BJ (cell line): ENCODE results near the gene OXCT2. TPM values are rescaled to one million over a fixed set of nuclear protein-coding genes. Genes with fewer than 3 reads are reported as not detected.

Experiments used
- CTCF ChIA-PET: fragments of 350-600 bp; formaldehyde crosslinking; extraction: SDS; loops from one replicate; lab custom pipeline; 2021; ENCODE audit warnings: antibody characterized with exemption, inconsistent platforms; lab: Yijun Ruan, JAX
- POLR2A ChIA-PET: fragments of 300-600 bp; sonication (Branson Sonifier 250); formaldehyde crosslinking; extraction: SDS; loops from one replicate; lab custom pipeline; 2021; ENCODE audit warnings: antibody characterized with exemption; lab: Charles Lee
- DNase-seq: peaks from one replicate; pipeline ENCODE4 v3.0.0-alpha.2; 2011; ENCODE audit warnings: low read depth
- H3K27me3 ChIP-seq: 2 replicates; pipeline ENCODE4 v1.6.0; 2011; ENCODE audit warnings: low read length; ENCODE audit not compliant: control insufficient read depth, insufficient read depth
- H3K36me3 ChIP-seq: 2 replicates; pipeline ENCODE4 v1.5.1; 2011; ENCODE audit warnings: low read length; ENCODE audit not compliant: control insufficient read depth, insufficient read depth
- H3K4me3 ChIP-seq: 2 replicates; pipeline ENCODE4 v1.5.1; 2011; ENCODE audit warnings: low read depth, mild to moderate bottlenecking, control low read depth, low read length
- polyA plus RNA-seq: library from polyadenylated mRNA; depleted of rRNA; stranded (reverse); fragments of >200 nt; gene quantifications from 2 replicates; pipeline ENCODE4 v1.2.3, GENCODE V29; 2011
- TF ChIP-seq, protein P1 (sequence below): IDR thresholded peaks from 2 replicates; pipeline ENCODE4 v1.5.1; 2011; ENCODE audit warnings: low read depth, mild to moderate bottlenecking, control low read depth, inconsistent platforms, low read length, moderate library complexity; ENCODE audit not compliant: insufficient read depth

OXCT2 gene
- polyA plus RNA-seq, 1 experiment = 1.2 TPM

DNA sequence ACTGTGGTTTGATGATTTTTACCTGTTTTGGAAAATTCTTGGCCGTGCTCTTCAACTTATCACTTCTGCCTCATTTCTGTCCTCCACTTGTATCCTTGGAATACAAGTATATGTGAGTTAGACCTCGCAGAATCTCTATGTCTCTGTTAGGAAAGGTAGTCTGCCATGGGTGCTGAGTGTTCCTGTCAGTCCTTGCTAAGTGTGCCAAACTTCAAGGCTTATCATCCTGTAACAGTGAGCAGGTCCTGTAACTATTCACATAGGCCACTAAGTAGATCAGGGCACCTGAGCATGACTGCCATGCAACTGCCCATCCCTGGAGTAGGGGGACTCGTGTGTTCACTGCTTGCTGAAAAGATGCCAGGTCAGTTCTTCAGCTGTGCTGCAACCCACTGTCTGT, 41.8 kb upstream of the OXCT2 start:
- ChIA-PET CTCF (interaction anchor here (6.6 kb wide), 1 partner anchor 87 kb away, joined by 112 read pairs; the partner anchor contains the start of gene MYCL), POLR2A (no interaction called here)
- H3K27me3 ChIP-seq = peaks cover 3% of the 10 kb centered on the region; the same call in 1 of the 2 replicates
- no peaks in the 10 kb centered on the region for H3K36me3 ChIP-seq
- no peak overlapping the region for H3K4me3 ChIP-seq
- TF ChIP-seq, protein P1, sequence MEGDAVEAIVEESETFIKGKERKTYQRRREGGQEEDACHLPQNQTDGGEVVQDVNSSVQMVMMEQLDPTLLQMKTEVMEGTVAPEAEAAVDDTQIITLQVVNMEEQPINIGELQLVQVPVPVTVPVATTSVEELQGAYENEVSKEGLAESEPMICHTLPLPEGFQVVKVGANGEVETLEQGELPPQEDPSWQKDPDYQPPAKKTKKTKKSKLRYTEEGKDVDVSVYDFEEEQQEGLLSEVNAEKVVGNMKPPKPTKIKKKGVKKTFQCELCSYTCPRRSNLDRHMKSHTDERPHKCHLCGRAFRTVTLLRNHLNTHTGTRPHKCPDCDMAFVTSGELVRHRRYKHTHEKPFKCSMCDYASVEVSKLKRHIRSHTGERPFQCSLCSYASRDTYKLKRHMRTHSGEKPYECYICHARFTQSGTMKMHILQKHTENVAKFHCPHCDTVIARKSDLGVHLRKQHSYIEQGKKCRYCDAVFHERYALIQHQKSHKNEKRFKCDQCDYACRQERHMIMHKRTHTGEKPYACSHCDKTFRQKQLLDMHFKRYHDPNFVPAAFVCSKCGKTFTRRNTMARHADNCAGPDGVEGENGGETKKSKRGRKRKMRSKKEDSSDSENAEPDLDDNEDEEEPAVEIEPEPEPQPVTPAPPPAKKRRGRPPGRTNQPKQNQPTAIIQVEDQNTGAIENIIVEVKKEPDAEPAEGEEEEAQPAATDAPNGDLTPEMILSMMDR = no peak
- DNase-seq = no peak

DNA sequence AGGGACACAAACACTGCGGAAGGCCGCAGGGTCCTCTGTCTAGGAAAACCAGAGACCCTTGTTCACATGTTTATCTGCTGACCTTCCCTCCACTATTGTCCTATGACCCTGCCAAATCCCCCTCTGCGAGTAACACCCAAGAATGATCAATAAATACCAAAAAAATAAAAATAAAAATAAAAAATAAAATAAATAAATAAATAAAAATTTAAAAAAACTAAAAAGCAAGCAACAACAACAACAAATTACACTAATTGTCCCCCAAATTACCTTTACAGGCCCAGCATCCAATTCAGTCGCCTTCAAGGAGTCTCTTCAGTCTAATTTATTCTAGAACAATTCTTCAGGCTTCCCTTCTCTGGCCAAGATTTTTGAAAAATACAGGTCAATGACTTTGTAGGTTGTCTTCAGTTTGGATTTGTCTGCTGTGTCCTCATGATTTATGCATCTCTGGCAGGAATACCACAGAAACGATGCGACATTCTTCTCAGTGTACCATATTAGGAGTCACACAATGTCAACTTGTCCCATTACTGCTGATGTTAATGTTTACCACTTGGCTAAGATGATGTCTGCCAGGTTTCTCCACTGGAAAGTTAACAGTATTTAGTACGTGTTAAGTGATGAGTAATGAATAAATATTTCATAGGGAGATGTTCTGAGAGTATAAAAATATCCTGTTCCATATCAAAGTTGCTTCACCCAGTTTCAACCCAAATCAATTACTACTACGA, 37.8 kb upstream of the OXCT2 start:
- Histone ChIP-seq H3K4me3 (no peak overlapping the region), H3K36me3 (no peaks in the 10 kb centered on the region), H3K27me3 (peaks cover 3% of the 10 kb centered on the region; the same call in 1 of the 2 replicates)
- TF ChIP-seq, protein P1 = no peak
- POLR2A ChIA-PET = no interaction called here
- DNase-seq = no peak
- CTCF ChIA-PET = interaction anchor here (1.0 kb wide), 2 partner anchors 97 to 111 kb away, joined by 3 read pairs; no protein-coding TSS in a partner anchor

DNA sequence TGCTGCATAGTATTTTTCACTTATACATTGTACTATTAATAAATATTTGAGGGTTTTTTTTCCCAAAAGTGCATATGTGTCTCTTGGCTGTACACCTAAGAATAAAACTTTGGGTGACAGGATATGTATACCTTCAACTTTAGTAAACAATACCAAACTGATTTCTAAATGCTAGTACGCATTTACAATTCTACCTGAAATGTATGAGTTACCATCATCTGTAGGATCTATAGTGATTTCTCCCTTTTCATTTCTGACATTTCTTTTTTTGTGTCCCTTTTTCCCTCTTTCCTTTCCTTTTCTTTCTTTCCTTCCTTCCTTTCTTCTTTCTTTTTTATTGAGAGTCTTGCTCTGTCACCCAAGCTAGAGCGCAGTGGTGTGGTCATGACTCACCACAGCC, 34.2 kb upstream of the OXCT2 start:
- ChIA-PET CTCF (interaction anchor here (0.5 to 1.4 kb wide), 3 partner anchors 36 to 152 kb away, joined by 3 to 4 read pairs (median 3); no protein-coding TSS in a partner anchor), POLR2A (no interaction called here)
- DNase-seq = no peak
- Histone ChIP-seq H3K27me3 (peaks cover 2% of the 10 kb centered on the region; the same call in 1 of the 2 replicates), H3K36me3 (no peaks in the 10 kb centered on the region), H3K4me3 (no peak overlapping the region)
- TF ChIP-seq, protein P1 = no peak

DNA sequence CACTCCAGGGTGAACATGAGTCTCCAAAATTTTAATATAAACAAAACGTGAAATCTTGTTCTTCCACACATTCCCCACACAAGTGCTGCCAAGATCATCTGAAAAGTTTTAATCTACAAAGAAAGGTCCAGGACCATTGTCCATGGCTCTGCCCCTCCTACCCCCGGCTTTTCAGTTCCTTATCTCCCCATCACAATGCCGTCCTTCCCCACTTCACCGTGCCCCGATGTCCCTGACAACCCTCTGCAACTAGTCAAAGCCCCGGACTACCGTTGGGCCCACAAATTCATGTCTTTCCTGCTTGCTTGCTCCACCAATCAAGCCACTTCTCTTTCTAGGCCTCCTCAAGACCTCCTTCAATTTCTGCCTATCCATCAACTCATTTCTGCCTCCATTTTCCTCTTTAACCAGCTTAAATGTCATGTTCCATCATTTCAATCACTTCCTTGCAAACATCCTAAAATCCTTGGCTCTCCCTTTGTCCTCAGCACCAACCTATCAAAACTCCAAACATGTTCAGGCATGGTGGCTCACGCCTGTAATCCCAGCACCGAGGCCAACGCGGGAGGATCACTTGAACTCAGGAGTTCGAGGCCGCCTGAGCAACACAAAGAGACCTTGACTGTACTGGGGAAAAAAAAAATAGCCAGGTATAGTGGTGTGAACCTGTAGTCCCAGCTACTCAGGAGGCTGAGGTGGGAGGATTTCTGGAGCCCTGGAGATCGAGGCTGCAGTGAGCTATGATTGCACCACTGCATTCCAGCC, 31.5 kb upstream of the OXCT2 start:
- Histone ChIP-seq H3K4me3 (no peak overlapping the region), H3K27me3 (no peaks in the 10 kb centered on the region), H3K36me3 (no peaks in the 10 kb centered on the region)
- TF ChIP-seq, protein P1 = no peak
- ChIA-PET CTCF (no interaction called here), POLR2A (no interaction called here)
- DNase-seq = no peak

DNA sequence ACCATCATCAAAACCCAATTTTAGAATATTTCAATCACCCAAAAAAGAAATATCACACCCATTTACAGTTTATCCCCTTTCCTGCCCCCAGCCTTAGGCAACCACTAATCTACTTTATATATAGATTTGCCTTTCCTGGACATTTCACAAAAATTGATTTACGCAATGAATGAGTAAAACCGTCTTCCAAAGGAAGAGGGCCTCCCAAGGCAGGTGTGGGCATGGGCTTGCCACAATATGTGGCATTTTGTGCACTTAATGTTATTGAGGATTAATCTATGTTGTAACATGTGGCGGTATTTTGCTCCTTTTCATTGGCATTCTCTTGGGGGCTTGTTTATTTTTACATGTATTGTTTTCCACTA, 29.3 kb upstream of the OXCT2 start:
- no peaks in the 10 kb centered on the region for H3K36me3 ChIP-seq
- ChIA-PET POLR2A (no interaction called here), CTCF (interaction anchor here (0.6 to 2.0 kb wide), 12 partner anchors 10 to 920 kb away, joined by 3 to 12 read pairs (median 4); partner anchors contain the start of gene PPIE)
- TF ChIP-seq, protein P1 = no peak
- DNase-seq = no peak
- no peak overlapping the region for H3K4me3 ChIP-seq
- H3K27me3 ChIP-seq = peaks cover 4% of the 10 kb centered on the region; the same call in 1 of the 2 replicates
